Tibial nerve (tissue), 3 donors: ENCODE measurements around the gene TPSB2.
"Not testable (repeated sequence)": the region's sequence is repeated elsewhere in the genome, so short reads cannot be mapped to it uniquely, and the experiment has no call there.

ENCODE experiments used
- POLR2A ChIP-seq, 2 donors: fragments of 450-650 bp; IDR thresholded peaks; one replicate each; pipeline ENCODE4 v1.6.1; 2017; ENCODE audit warnings: antibody characterized with exemption in 2 of 2, mild to moderate bottlenecking in 2 of 2, moderate library complexity in 2 of 2
- TF ChIP-seq, protein P1 (sequence below), 5 experiments: fragments of 200-600 bp in 3 of 5; fragments of 450-650 bp in 2 of 5; sonication (generic) in 3 of 5; IDR thresholded peaks; one replicate each; pipeline ENCODE4 v1.5.1; 2016 to 2019; ENCODE audit warnings: antibody characterized with exemption in 5 of 5, mild to moderate bottlenecking in 3 of 5, moderate library complexity in 2 of 5

DNA sequence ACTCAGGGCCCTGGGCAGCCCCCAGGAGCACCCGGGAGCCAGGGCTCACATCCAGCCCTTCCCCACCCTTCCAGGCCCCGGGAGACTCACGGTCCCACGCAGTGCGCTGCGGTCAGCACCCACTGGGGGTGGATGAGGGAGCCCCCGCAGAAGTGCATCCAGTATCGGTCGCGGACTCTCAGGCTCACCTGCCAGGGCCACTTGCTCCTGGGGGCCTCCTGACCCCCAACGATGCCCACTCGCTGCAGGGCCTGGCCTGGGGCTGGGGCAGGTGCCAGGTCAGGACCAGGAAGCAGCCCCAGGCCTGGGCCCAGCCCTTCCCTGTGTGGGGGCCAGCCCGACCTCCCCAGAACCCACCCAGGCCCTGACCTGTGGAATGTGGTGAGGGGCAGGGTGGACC, 508 bp downstream of the TPSB2 start:
- TF ChIP-seq, protein P1, sequence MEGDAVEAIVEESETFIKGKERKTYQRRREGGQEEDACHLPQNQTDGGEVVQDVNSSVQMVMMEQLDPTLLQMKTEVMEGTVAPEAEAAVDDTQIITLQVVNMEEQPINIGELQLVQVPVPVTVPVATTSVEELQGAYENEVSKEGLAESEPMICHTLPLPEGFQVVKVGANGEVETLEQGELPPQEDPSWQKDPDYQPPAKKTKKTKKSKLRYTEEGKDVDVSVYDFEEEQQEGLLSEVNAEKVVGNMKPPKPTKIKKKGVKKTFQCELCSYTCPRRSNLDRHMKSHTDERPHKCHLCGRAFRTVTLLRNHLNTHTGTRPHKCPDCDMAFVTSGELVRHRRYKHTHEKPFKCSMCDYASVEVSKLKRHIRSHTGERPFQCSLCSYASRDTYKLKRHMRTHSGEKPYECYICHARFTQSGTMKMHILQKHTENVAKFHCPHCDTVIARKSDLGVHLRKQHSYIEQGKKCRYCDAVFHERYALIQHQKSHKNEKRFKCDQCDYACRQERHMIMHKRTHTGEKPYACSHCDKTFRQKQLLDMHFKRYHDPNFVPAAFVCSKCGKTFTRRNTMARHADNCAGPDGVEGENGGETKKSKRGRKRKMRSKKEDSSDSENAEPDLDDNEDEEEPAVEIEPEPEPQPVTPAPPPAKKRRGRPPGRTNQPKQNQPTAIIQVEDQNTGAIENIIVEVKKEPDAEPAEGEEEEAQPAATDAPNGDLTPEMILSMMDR (IDR thresholded peaks at IDR 0.05): not testable (repeated sequence)
- TF ChIP-seq POLR2A (IDR thresholded peaks at IDR 0.05): not testable (repeated sequence)
